Endodermal cell (in vitro differentiated cells): ENCODE data around the gene MBD3. TPM values are rescaled to one million over a fixed set of nuclear protein-coding genes. Genes with fewer than 3 reads are reported as not detected.

Experiments
- DNase-seq: peaks from one replicate; pipeline ENCODE4 v3.0.0-alpha.2; 2017
- H3K27ac ChIP-seq: 2 replicates; pipeline ENCODE4 v1.5.1; 2013; ENCODE audit warnings: mild to moderate bottlenecking, low read depth, low read length, moderate library complexity
- H3K27me3 ChIP-seq: 2 replicates; pipeline ENCODE4 v1.6.1; 2013; ENCODE audit warnings: mild to moderate bottlenecking, low read length, moderate library complexity; ENCODE audit not compliant: insufficient read depth, control insufficient read depth, poor library complexity, severe bottlenecking
- H3K36me3 ChIP-seq: 2 replicates; pipeline ENCODE4 v1.7.0; 2013; ENCODE audit warnings: mild to moderate bottlenecking, low read length, moderate library complexity; ENCODE audit not compliant: control insufficient read depth, insufficient read depth
- H3K4me1 ChIP-seq: one replicate; pipeline ENCODE4 v1.7.0; 2013; ENCODE audit warnings: low read length; ENCODE audit not compliant: control insufficient read depth, insufficient read depth
- H3K4me3 ChIP-seq: 2 replicates; pipeline ENCODE4 v1.5.1; 2013; ENCODE audit warnings: mild to moderate bottlenecking, low read length, moderate library complexity
- H3K9ac ChIP-seq: 2 replicates; pipeline ENCODE4 v1.6.1; 2013; ENCODE audit warnings: mild to moderate bottlenecking, low read length, moderate library complexity; ENCODE audit not compliant: poor library complexity, severe bottlenecking; ENCODE audit errors: extremely low read depth
- H3K9me3 ChIP-seq: 2 replicates; pipeline ENCODE4 v1.6.1; 2013; ENCODE audit warnings: mild to moderate bottlenecking, low read length, moderate library complexity; ENCODE audit not compliant: control insufficient read depth
- H3K27ac Mint-ChIP-seq: 2 replicates; pipeline ENCODE4 v1.8.0; 2020; ENCODE audit warnings: mixed read lengths
- H3K27me3 Mint-ChIP-seq: 2 replicates; pipeline ENCODE4 v1.8.0; 2021; ENCODE audit warnings: mild to moderate bottlenecking, mixed read lengths; ENCODE audit not compliant: insufficient read depth
- H3K36me3 Mint-ChIP-seq: 2 replicates; pipeline ENCODE4 v1.8.0; 2020; ENCODE audit warnings: low read depth, mixed read lengths
- H3K4me1 Mint-ChIP-seq: 2 replicates; pipeline ENCODE4 v1.8.0; 2020; ENCODE audit warnings: mixed read lengths
- H3K4me3 Mint-ChIP-seq: 2 replicates; pipeline ENCODE4 v1.8.0; 2020; ENCODE audit warnings: mild to moderate bottlenecking, moderate library complexity, mixed read lengths
- H3K9me3 Mint-ChIP-seq: 2 replicates; pipeline ENCODE4 v1.8.0; 2020; ENCODE audit warnings: mild to moderate bottlenecking, mixed read lengths
- WGBS, 2 experiments: methylation state at CpG; one replicate each; pipeline versions ENCODE4 v1.1.5 to v1.1.7; 2013; ENCODE audit warnings: missing lambda C conversion rate in 2 of 2, mixed read lengths in 1 of 2; ENCODE audit not compliant: insufficient coverage in 1 of 2, insufficient read length in 1 of 2; 5-methylcytosine and 5-hydroxymethylcytosine counted together
- total RNA-seq, 2 donors: library from RNA; stranded (reverse); fragmentation: NEBNext Ultra II Directional in 1 of 2; extraction: Animal tissue kit (Norgen Biotek cat#: 25700) in 1 of 2; gene quantifications; 2 replicates in 1 of 2; 3 replicates in 1 of 2; pipeline ENCODE4 v1.2.1, GENCODE V29; 2021
- TF ChIP-seq, protein P1 (sequence below): fragments of 200-600 bp; sonication (generic); conservative IDR thresholded peaks from 2 replicates; pipeline ENCODE4 v1.5.0; 2021; ENCODE audit warnings: antibody characterized with exemption, mild to moderate bottlenecking

The MBD3 gene
- total RNA-seq, 2 donors from 2014 or later, result 108 TPM

- 93 to 97% methylated on average over 5 to 16 of the region's 16 CpGs for WGBS, 2 experiments
- Histone ChIP-seq H3K4me1 (peaks cover 5% of the 10 kb centered on the region), H3K9ac (no peak overlapping the region)
These were observed 17.2 kb upstream of the MBD3 start for GRCh38 chr19:1609680-1610474.

DNA sequence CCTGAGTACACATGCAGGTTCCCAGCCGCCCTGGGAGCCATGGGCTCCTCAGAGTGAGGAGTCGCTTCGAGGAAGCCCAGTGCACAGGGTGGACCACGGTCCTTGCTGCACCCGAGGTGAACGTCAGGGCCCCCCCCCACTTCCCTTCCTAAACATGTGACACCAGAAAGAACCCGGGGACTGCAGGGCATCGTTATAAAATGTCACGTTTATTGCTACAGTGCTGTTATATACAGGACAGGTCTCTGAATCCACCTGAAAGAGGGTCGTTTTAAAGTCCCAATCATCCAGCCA is 16.4 kb upstream of the MBD3 start:
- TF ChIP-seq, protein P1, sequence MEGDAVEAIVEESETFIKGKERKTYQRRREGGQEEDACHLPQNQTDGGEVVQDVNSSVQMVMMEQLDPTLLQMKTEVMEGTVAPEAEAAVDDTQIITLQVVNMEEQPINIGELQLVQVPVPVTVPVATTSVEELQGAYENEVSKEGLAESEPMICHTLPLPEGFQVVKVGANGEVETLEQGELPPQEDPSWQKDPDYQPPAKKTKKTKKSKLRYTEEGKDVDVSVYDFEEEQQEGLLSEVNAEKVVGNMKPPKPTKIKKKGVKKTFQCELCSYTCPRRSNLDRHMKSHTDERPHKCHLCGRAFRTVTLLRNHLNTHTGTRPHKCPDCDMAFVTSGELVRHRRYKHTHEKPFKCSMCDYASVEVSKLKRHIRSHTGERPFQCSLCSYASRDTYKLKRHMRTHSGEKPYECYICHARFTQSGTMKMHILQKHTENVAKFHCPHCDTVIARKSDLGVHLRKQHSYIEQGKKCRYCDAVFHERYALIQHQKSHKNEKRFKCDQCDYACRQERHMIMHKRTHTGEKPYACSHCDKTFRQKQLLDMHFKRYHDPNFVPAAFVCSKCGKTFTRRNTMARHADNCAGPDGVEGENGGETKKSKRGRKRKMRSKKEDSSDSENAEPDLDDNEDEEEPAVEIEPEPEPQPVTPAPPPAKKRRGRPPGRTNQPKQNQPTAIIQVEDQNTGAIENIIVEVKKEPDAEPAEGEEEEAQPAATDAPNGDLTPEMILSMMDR, result no peak
- DNase-seq, result no peak
- Mint-ChIP-seq H3K36me3 (peaks cover 36% of the 10 kb centered on the region), H3K27ac (no peak overlapping the region), H3K9me3 (no peaks in the 10 kb centered on the region), H3K27me3 (no peaks in the 10 kb centered on the region), H3K4me3 (no peak overlapping the region), H3K4me1 (peaks cover 4% of the 10 kb centered on the region)
- H3K36me3 ChIP-seq, result peaks cover 27% of the 10 kb centered on the region
- WGBS, 2 experiments, result 90 to 91% methylated on average over 10 of the region's 10 CpGs
- H3K9ac ChIP-seq, result no peak overlapping the region
- H3K9me3 ChIP-seq, result no peaks in the 10 kb centered on the region
- H3K27me3 ChIP-seq, result no peaks in the 10 kb centered on the region
- no peak overlapping the region for H3K27ac ChIP-seq
- peaks cover 5% of the 10 kb centered on the region for H3K4me1 ChIP-seq
- H3K4me3 ChIP-seq, result no peak overlapping the region

More at GRCh38 chr19:1609680-1610474, 17.2 kb upstream of the MBD3 start:
- Histone ChIP-seq H3K9me3 (no peaks in the 10 kb centered on the region), H3K36me3 (peaks cover 33% of the 10 kb centered on the region), H3K27ac (no peak overlapping the region), H3K4me3 (no peak overlapping the region), H3K27me3 (no peaks in the 10 kb centered on the region)
- Mint-ChIP-seq H3K27ac (no peak overlapping the region), H3K4me3 (no peak overlapping the region), H3K27me3 (no peaks in the 10 kb centered on the region), H3K36me3 (peaks cover 42% of the 10 kb centered on the region), H3K4me1 (peaks cover 4% of the 10 kb centered on the region), H3K9me3 (no peaks in the 10 kb centered on the region)
- TF ChIP-seq, protein P1, result no peak
- DNase-seq, result no peak

DNA sequence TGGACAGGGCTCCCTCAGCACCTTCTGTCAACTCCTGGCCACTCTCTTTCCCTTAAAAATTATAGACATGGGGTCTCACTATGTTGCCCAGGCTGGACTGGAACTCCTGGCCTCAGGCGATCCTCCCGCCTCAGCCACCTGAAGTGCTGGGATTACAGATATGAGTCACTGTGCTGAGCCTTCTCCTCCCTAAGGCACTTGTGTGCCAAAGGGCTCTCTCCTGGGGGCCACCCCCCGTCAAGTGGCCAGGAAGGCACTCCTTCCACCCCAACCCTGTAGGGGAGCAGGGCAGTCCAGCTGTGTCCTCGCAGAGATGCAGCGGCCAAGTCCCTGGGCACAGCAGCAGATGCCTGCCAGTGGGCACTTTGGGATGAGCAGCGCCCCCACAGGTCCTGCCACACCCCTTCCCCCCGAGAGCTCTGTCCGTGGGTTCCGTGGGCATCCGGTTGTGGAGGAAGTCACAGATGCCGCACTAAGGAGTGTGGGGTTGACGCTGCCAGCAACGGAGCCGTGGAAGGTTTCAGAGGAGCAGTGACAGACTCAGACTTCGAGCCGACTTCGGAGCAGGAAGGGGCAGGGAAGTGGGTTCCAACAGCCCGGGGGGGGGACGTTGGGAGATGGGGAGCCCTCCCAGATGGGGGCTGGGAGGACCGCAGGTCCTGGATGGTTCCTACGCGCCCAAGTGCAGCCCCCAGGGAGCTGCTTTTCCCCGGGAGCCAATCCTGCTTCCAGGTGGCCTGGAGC is 15.9 kb upstream of the MBD3 start:
- H3K27me3 Mint-ChIP-seq, result no peaks in the 10 kb centered on the region
- H3K4me3 Mint-ChIP-seq, result no peak overlapping the region
- H3K9ac ChIP-seq, result no peak overlapping the region
- DNase-seq, result no peak
- no peaks in the 10 kb centered on the region for H3K27me3 ChIP-seq
- H3K36me3 Mint-ChIP-seq, result peaks cover 32% of the 10 kb centered on the region
- peaks cover 4% of the 10 kb centered on the region for H3K4me1 Mint-ChIP-seq
- H3K36me3 ChIP-seq, result peaks cover 21% of the 10 kb centered on the region
- no peak overlapping the region for H3K27ac ChIP-seq
- no peak overlapping the region for H3K4me3 ChIP-seq
- peaks cover 5% of the 10 kb centered on the region for H3K4me1 ChIP-seq
- TF ChIP-seq, protein P1, result no peak
- WGBS, 2 experiments, result 92 to 97% methylated on average over 9 to 23 of the region's 23 CpGs
- no peaks in the 10 kb centered on the region for H3K9me3 ChIP-seq
- H3K27ac Mint-ChIP-seq, result no peak overlapping the region
- no peaks in the 10 kb centered on the region for H3K9me3 Mint-ChIP-seq
